ENCODE measurements around the gene TBXA2R.
"Not testable (repeated sequence)": the region's sequence is repeated elsewhere in the genome, so short reads cannot be mapped to it uniquely, and the experiment has no call there.

TBXA2R gene

GRCh38 chr19:3638208-3639193 lies 31.8 kb upstream of the TBXA2R start:
- DNase-seq = no peak

GRCh38 chr19:3637621-3638020 lies 30.9 kb upstream of the TBXA2R start:
- DNase-seq = no peak

- DNase-seq = no peak
These were observed 30.3 kb upstream of the TBXA2R start for GRCh38 chr19:3636962-3637361.

GRCh38 chr19:3636506-3636905 lies 29.8 kb upstream of the TBXA2R start:
- no peak for DNase-seq

GRCh38 chr19:3634496-3635045 lies 27.9 kb upstream of the TBXA2R start:
- no peak for DNase-seq

GRCh38 chr19:3633559-3633988 lies 26.9 kb upstream of the TBXA2R start:
- DNase-seq = no peak

GRCh38 chr19:3632739-3633558 lies 26.3 kb upstream of the TBXA2R start:
- DNase-seq = no peak

GRCh38 chr19:3632098-3632497 lies 25.4 kb upstream of the TBXA2R start:
- DNase-seq = no peak

GRCh38 chr19:3631053-3631861 lies 24.6 kb upstream of the TBXA2R start:
- DNase-seq = no peak

- not testable (repeated sequence) for DNase-seq
These were observed 22.1 kb upstream of the TBXA2R start for GRCh38 chr19:3628766-3629165.

- no peak for DNase-seq
These were observed 20.7 kb upstream of the TBXA2R start for GRCh38 chr19:3627351-3627723.

- peak; percentile 98 for DNase-seq
These were observed 20.0 kb upstream of the TBXA2R start, which contains the start of gene CACTIN for GRCh38 chr19:3626473-3627350. Gene CACTIN (minus strand): TSS chr19:3626790. CDS start chr19:3626762, 28 bp downstream.

GRCh38 chr19:3625996-3626472 lies 19.4 kb upstream of the TBXA2R start:
- no peak for DNase-seq

- no peak for DNase-seq
These were observed 17.0 kb upstream of the TBXA2R start for GRCh38 chr19:3623716-3624115.

GRCh38 chr19:3622224-3622623 lies 15.5 kb upstream of the TBXA2R start:
- no peak for DNase-seq

GRCh38 chr19:3621689-3622088 lies 15.0 kb upstream of the TBXA2R start:
- DNase-seq = no peak

- DNase-seq = no peak
These were observed 14.3 kb upstream of the TBXA2R start for GRCh38 chr19:3620817-3621547.

GRCh38 chr19:3620145-3620816 lies 13.6 kb upstream of the TBXA2R start:
- no peak for DNase-seq

GRCh38 chr19:3619631-3620012 lies 12.9 kb upstream of the TBXA2R start:
- no peak for DNase-seq

All from fibroblast of skin of right quadriceps (primary cell).